HG03439 (cell line): ENCODE data around the gene PPFIA4.

Experiments used
- ATAC-seq: cut with Tn5 transposase; IDR thresholded peaks from one replicate; pipeline ENCODE4 v1.9.1; 2021; ENCODE audit warnings: mild to moderate bottlenecking, moderate library complexity; ENCODE audit not compliant: unreplicated experiment

The PPFIA4 gene

DNA sequence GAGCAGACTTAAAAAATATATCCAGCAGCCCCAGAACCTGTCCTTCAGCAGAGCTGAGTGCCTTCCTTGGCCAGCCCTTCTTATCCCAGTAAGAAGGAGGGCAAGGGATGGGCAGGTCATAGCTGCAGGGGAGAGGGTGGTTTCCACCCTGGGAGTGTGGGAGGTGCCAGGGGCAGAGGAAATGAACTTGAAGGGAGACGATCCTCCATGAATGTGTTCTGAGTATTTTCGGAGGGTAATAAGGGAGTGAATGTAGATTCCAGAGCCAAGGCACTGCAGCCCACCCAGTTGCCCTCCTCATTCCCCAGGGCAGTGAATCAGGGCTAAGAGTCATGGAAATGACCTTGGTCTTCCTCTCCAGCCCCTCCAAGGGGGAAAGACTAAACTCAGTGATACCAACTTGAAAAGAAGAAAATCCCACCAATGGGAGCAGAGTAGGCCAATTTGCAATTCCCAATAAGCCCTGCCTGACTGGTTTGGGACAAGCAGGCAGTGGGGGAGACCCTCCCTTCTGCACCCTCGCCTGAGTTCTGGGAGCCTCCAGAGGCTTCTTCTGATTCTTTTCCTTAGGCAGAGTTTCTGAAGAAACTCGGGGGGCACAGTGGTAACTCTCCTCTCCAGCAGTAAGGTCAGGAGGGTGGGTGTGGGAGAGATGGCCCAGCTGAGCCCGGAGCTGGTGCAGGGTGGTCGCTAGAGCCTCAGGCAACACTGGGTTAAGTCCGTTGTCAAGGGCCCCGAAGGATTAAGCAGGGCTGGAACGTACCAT is 55.4 kb downstream of the PPFIA4 start:
- ATAC-seq, result no peak

DNA sequence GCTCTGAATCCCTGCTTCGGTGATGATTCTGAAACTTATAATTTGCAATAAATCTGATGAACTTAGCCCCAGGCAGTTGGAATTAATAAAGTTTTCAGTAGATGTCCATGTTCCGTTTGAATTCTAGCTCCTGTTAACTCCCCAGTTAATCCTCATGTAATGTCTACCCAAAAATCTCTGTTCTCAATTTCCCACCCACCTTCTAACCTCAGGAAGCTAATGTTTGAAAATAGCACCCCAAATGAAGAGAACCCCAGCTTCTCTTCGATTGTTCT is 55.9 kb downstream of the PPFIA4 start:
- ATAC-seq, result no peak

DNA sequence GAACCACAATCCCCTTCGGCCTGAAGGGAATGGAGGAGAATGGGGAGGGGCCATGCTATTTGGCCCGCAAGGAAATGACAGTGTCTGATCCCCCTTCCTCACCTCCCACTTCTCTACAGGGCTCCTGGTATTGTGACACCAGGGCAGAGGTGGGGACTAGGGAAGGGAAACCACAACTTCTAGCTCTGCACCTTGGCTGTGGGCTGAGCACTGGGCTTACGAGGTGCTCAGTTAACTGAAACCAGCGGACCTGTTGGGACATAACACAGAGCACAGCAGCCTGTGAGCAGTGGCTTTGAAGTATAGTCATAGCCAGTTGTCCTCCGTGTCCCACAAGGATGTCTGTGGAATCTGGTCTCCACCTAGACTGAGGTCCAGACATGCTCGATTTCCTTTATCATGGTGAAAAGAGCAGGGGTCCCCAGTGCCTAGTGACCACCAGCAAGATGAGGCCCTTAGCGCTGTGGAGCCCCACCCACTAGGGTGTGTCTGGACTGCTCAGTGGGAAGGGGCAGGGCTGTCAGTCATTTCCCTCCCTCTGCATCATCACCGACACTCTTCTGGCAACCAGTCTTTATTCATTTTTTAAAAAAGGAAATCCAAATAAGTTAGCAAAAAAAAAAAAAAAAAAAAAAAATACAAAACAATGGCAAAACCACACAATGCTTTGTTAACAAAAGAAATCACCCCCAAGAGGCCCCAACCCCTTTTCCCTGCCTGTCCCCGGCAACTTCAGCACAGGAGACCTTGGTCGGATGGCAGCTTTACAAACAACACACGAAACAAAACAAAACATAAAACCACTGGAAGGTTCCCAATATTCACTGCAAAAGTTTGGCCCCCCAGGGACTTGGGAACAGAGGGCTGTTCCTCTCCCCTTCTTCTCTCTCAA is 56.5 kb downstream of the PPFIA4 start:
- no peak for ATAC-seq

DNA sequence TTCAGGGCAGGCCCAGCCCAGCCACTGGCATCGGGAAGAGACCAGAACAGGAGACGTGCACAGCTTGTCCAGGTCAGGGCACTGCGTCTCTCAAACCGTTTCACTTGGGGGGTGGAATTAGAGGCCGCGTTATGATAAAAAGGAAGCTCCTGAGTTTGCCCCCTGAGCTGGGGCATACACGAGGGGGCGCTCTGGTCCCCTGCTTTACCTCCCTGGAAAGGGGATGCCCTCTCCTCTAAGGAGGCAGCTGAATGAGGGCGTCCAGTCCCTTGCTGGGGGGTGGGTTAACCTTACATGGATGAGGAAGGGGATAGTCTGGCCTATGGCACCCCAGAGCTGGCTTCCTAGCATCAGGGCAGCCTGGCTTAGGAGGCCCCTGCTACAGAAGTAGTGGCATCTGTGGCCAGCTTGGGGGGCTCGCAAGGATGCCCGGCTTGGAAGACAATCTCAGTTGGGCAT is 57.2 kb downstream of the PPFIA4 start:
- no peak for ATAC-seq

DNA sequence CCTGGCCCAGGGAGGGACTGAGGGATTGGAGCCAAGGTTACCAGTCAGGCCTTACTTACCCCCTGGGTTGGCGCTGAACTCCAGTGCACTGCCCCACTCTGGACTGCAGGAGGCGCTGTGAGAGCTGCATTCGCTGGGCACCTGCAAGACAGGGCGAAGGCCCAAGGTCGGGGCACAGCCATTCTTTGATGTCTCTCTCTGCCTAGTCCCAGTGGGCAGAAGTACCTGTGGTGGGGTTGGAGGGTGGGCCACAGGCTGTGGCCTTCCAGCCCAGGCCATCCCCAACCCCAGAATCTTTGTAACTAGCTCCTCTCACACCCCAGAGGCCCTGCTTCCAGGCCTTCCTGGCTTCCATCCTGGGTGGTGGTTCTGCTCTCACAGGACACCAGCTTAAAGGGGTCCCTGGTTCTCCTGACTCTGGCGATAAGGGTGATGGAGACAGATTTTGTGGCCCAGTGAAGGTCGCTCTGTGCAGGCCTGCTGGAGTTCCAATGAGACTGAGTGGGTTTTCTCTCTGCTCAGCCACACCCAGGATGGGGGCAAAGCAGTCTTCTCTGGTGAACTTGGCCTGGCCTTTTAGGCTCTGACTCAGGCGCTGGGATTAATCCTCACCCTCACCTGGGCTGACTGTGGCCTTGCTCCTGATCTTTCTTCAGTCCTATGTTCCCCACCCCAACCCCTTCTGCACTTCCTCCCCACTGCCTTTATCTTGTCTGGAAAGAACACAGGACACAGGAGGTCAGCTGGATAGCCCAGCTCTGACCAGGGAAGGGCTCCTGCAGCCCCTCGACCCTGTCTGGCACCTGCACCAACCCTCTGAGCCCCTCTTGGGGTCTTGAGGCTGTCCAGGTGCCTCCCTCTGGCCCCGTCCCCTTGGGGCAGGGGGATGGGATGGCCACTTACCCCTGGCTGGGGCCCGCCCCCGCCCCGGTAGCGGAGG is 58.6 kb downstream of the PPFIA4 start:
- no peak for ATAC-seq

DNA sequence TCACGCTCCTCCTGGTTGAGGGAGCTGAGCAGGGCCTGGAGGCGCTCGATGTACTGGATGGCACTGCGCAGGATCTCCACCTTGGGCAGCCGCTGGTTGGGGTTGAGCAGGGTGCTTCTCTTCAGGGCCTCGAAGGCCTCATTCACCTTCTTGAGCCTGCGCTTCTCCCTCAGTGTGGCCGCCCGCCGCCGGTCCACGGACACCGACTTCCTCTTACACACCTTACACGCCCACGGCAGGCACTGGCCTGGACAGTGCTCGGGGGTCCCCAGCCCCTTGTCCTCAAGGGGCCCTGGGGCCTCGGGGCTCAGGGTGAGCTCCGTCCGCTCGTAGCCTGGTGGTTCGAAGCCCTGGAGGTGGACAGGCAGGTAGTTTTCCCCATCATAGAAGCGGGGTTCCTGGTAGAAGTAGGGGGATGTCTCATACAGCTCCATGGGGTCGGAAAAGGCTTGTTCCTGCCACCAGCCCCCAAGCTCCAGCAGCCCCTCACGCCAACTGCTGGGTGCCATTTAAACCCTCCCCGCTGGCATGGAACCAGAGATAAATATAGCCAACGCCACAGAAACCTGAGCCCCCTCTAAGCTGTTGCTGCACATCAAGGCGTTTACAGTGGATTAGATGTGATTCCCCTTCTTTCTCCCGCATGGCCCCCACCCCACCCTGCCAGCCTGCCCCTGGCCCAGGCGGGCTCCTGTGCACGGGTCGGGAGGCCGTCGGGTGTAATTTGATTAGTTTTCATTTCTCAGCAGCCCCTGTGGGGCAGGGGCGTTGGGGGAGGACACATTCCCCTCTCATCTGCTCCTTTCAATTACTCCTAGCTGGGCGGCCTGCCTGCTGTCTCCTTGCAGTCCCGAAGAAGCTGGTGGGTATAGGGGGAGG is 59.5 kb downstream of the PPFIA4 start, which contains the start of gene MYOG:
Gene MYOG (minus strand): TSS at position 485 of the 879 bp plus-strand sequence. CDS start 51 bp downstream, at position 434.
- no peak for ATAC-seq

DNA sequence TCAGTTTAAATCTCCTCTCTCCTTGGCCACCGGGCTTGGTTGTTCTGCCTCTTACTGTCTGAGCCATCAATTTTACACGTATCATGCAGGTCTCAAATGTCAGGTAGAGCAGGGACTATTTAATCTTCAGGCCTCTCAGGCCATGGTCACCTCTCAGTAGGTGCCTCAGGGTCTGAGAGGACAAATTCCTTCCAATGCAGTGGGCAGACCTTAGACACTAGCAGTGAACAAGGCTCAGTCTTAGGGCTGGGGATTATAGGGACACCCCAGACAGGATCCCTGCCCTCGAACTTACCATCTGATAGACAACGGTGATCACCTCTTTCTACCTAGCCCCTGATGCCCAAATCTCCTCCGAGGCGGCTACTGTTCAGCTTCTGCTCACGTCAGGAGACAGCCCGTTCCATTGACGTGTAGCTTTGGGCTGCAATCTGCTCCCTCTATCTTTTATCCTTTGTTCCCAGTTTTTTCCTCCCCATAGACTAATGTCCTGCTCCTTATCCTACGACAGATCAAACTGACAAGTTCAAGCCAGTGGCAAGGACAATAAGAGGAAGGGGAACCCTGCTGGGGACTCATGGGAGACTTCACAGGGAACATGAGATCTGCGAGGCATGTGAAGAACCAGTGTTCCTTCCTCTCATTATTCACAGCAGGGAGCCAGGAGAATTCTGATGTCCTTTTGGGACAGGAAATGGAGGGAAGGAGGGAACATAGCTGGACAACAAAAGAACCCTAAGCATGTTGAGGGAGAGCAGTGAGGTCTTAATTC is 60.9 kb downstream of the PPFIA4 start:
- no peak for ATAC-seq

DNA sequence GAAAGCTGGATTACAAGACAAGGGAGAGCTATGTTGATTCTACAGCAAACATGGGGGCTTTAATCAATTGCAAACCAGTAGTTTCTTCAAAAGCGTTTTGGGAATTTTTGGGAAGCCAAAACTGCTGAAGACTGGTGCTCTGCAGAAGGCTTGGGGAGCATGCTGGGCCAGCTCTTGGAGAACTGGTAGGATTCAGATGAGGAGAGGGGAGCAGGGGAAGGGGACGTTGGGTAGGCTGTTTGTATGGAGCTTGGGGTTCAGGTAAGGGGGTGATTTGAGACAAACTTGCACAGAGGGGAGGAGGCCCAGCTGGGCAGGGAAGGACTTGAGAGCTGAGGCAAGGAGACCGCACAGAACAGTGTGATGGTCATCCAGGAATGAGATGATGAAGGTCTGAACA is 62.1 kb downstream of the PPFIA4 start:
- no peak for ATAC-seq

DNA sequence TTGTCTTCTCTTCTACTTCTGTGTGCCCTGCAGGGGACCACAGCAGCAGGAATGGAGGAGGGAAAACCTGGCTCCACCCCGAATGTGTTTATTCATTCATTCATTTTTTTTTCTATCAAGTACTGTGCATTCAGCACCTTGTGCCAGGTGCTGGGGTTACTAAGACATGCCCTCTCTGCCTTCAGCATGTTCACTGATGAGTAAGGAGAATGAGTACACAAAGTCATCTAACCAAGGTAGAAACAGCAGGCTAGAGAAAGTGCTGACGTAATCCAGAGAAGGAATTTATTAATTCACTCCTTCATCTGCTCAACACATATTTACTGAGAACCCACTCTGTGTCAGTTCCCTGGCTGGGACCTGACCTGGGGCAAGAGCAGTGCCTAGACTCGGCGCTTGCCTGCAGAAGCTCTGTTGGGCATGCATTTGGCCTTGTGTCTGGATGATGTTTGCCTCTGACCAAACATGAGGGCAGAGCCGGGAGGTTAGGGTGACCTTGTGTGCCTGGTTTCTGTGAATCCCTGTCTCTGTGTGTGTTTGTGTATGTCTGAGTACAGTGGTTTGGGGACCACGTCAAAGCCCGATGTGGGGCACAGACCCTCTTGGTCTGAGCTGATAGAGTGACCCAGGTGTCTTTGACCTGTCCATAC is 62.8 kb downstream of the PPFIA4 start:
- no peak for ATAC-seq

DNA sequence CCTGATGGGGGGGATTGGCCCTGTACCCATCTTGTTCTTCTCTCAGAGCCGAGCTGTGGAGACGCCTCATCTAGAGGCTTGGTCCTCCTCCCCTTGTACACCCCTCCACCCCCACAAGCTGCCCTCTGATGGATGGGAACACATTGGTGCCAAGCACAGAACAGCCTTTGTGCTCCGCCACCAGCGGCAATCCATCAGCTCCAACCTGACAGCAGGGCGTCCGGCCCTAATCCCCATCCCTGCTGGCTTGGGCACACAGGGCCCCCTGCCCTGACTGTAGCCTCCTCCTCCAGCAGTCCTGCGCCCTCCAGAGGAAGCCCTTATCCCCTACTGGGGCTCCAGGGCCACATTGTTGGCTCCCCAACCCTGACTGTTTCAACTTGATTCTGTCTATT is 63.4 kb downstream of the PPFIA4 start:
- ATAC-seq, result no peak

DNA sequence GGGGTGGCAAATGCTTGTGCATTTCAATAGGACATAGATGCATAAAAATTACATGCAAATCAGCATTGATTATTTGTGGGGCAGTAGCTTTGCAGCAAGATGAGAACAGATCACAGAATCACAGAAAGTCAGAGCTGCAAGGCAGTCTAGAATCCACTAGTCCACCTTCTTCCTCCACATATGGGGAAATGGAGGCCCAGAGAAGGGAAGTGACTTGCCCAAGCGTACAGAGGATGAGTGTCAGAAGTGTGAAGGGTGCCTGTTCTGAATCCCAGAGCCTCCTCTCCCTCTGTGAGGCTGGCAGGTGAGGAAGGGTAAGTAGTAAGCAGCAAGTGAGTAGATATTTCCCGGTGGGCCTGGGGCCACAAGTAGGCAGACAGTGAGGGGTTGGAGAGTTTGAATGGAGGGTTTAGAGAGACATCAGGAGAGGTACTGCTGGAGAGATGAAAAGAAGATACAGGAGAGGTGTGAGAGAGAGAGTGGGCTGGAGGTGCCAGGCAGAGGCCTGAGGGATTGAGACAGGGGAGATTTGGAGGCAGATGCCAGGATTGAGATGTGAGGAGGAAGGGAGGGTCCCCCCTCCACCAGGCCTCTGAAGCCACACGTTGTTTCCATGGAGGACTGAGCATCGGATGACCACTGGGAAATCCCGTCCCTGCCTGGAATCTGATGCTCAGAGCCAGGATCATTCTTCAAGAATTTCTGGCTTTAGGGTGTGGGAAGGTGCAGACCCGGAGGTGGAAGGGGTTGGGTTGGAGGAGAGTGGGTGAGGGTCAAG is 64.3 kb downstream of the PPFIA4 start:
- ATAC-seq, result no peak

DNA sequence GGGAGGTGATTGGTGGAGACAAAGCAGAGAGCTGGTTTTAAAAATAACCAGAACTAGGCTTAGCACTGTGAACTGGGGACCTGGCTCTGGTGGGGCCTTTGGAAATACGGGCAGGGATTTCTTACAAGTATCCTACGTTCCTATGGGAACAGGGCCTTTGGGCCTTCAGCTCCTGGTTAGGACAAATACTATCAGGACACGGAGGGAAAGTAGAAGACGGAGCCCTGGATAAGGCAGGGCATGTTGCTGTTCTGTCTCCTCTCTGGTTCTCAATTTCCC is 64.8 kb downstream of the PPFIA4 start:
- no peak for ATAC-seq

DNA sequence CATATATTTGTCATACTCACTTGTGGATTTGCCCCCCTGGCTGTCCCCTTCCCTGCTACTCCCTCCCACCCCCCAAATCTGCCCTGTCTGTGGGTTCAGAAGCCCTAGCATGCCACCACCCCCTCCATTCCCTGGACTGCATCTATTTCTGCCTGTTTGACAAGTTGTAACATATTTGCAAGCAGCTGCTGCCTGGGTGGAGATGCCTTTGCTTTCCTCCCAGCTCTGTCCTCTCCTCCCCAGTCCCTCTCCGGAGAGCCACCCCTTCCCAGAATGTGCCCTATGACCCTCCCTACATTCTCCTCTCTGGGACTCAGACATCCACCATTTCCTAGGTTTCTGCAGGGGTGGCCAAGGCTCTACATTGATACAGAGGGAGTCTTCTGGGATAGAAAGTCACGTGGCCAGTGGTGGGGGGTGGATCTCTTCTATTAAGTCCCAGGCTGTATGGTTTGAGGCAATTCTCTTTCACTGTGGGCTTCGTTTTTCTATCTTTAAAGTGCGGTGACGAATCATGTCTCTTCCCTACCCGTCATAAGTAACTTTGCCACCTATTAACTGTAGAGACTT is 65.6 kb downstream of the PPFIA4 start:
- ATAC-seq, result no peak

DNA sequence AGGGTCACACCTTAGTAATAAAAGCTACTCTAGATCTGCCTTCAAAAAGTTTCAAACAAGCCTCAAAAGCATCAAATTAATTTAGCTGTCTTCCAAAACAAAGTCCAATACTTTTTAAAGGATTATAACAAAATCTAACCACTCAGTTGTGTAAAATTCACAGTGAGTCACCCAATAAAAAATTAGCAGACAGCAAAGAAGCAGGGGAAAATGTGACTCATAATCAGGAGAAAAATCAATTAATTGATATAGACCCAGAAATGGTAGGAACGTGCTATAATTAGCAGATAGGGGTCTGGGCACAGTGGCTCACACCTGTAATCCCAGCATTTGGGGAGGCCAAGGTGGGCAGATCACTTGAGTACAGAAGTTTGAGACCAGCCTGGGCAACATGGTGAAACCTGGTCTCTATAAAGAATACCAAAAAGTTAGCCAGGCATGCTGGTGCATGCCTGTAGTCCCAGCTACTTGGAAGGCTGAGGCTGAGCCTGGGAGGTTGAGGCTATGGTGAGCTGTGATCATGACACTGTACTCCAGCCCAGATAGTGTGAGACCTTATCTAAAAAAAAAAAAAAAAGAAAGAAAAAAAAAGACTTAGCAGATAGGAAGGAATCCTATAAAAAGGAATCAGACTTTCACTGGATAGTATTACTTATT is 67.6 kb downstream of the PPFIA4 start:
- ATAC-seq, result no peak

DNA sequence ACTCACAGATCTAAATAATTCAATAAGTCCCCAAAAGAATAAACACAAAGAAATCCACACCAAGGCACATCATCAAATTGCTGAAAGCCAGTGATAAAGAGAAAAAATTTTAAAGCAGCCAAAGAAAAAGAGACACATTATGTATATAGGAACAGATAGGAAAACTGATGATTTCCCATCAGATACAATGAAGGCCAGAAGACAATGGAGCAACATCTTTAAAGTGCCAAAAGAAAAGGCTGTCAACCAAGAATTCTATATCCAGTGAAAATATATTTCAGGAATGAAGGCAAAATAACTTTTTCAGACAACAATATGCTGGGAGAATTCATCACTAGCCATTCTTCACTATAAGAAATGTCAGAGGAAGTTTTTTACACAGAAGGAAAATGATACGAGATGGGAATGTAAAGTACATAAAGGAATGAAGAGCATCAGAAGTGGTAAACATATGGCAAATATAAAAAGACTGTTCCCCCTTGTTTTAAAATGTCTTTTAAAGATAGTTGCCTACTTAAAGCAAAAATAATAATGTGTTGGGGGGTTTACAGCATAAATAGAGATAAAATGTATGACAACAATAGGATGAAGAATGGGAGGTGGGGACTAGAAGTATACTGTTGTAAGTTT is 68.9 kb downstream of the PPFIA4 start:
- no peak for ATAC-seq

DNA sequence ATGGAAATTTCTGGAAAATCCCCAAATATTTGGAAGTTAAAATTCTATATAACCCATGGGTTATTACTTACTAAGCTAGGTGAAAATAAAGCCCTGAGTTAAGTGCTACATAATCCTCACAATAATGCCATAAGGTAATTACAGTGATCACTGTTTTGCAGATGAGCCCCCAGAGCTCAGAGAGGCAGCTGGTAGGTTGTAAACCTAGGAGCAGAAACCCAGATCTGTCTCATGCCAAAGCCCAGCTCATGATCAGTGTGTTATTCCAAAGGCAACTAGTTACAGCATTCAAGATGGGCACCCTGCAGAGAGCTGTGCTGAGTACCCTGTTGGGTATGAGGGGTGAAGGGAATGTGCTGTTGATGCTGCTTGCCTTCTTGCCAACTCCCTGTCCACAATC is 70.3 kb downstream of the PPFIA4 start:
- no peak for ATAC-seq

DNA sequence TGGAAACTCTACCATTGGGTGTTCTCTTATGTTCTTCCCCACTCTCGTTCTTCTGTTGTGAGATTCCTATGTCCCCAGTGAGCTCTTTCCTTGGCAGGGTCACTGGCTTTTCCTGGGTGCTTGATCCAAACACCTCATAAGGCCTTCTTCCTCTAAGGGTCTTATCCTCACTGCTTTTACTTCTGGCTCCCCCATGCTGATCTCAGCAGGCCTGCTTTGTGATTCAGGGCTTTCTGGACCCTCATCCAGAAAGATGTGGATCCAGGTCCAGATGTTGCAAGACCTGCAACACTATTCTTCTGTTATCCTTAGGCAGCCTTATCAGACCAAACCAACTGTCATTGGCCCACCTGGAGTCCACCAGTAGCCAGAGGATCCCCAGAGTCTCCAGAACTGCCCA is 70.7 kb downstream of the PPFIA4 start:
- no peak for ATAC-seq
